Endodermal cell (in vitro differentiated cells): ENCODE data around the gene FFAR4. TPM values are rescaled to one million over a fixed set of nuclear protein-coding genes. Genes with fewer than 3 reads are reported as not detected.

Experiments used
- DNase-seq: peaks from one replicate; pipeline ENCODE4 v3.0.0-alpha.2; 2017
- H3K27ac ChIP-seq: 2 replicates; pipeline ENCODE4 v1.5.1; 2013; ENCODE audit warnings: mild to moderate bottlenecking, low read depth, low read length, moderate library complexity
- H3K27me3 ChIP-seq: 2 replicates; pipeline ENCODE4 v1.6.1; 2013; ENCODE audit warnings: mild to moderate bottlenecking, low read length, moderate library complexity; ENCODE audit not compliant: insufficient read depth, control insufficient read depth, poor library complexity, severe bottlenecking
- H3K36me3 ChIP-seq: 2 replicates; pipeline ENCODE4 v1.7.0; 2013; ENCODE audit warnings: mild to moderate bottlenecking, low read length, moderate library complexity; ENCODE audit not compliant: control insufficient read depth, insufficient read depth
- H3K4me1 ChIP-seq: one replicate; pipeline ENCODE4 v1.7.0; 2013; ENCODE audit warnings: low read length; ENCODE audit not compliant: control insufficient read depth, insufficient read depth
- H3K4me3 ChIP-seq: 2 replicates; pipeline ENCODE4 v1.5.1; 2013; ENCODE audit warnings: mild to moderate bottlenecking, low read length, moderate library complexity
- H3K9ac ChIP-seq: 2 replicates; pipeline ENCODE4 v1.6.1; 2013; ENCODE audit warnings: mild to moderate bottlenecking, low read length, moderate library complexity; ENCODE audit not compliant: poor library complexity, severe bottlenecking; ENCODE audit errors: extremely low read depth
- H3K9me3 ChIP-seq: 2 replicates; pipeline ENCODE4 v1.6.1; 2013; ENCODE audit warnings: mild to moderate bottlenecking, low read length, moderate library complexity; ENCODE audit not compliant: control insufficient read depth
- H3K27ac Mint-ChIP-seq: 2 replicates; pipeline ENCODE4 v1.8.0; 2020; ENCODE audit warnings: mixed read lengths
- H3K27me3 Mint-ChIP-seq: 2 replicates; pipeline ENCODE4 v1.8.0; 2021; ENCODE audit warnings: mild to moderate bottlenecking, mixed read lengths; ENCODE audit not compliant: insufficient read depth
- H3K36me3 Mint-ChIP-seq: 2 replicates; pipeline ENCODE4 v1.8.0; 2020; ENCODE audit warnings: low read depth, mixed read lengths
- H3K4me1 Mint-ChIP-seq: 2 replicates; pipeline ENCODE4 v1.8.0; 2020; ENCODE audit warnings: mixed read lengths
- H3K4me3 Mint-ChIP-seq: 2 replicates; pipeline ENCODE4 v1.8.0; 2020; ENCODE audit warnings: mild to moderate bottlenecking, moderate library complexity, mixed read lengths
- H3K9me3 Mint-ChIP-seq: 2 replicates; pipeline ENCODE4 v1.8.0; 2020; ENCODE audit warnings: mild to moderate bottlenecking, mixed read lengths
- CTCF ChIP-seq: fragments of 200-600 bp; sonication (generic); conservative IDR thresholded peaks from 2 replicates; pipeline ENCODE4 v1.5.0; 2021; ENCODE audit warnings: antibody characterized with exemption, mild to moderate bottlenecking
- WGBS, 2 experiments: methylation state at CpG; one replicate each; pipeline versions ENCODE4 v1.1.5 to v1.1.7; 2013; ENCODE audit warnings: missing lambda C conversion rate in 2 of 2, mixed read lengths in 1 of 2; ENCODE audit not compliant: insufficient coverage in 1 of 2, insufficient read length in 1 of 2; 5-methylcytosine and 5-hydroxymethylcytosine counted together
- total RNA-seq, 2 donors: library from RNA; stranded (reverse); fragmentation: NEBNext Ultra II Directional in 1 of 2; extraction: Animal tissue kit (Norgen Biotek cat#: 25700) in 1 of 2; gene quantifications; 2 replicates in 1 of 2; 3 replicates in 1 of 2; pipeline ENCODE4 v1.2.1, GENCODE V29; 2021

Gene FFAR4
- total RNA-seq, 2 donors from 2014 or later, result not detected

- no peaks in the 10 kb centered on the region for H3K4me1 ChIP-seq
- Mint-ChIP-seq H3K9me3 (no peaks in the 10 kb centered on the region), H3K36me3 (no peaks in the 10 kb centered on the region), H3K27ac (no peak overlapping the region), H3K27me3 (peaks cover 58% of the 10 kb centered on the region), H3K4me1 (peaks cover 14% of the 10 kb centered on the region), H3K4me3 (peak overlapping the region; percentile 56)
- H3K27ac ChIP-seq, result no peak overlapping the region
- no peaks in the 10 kb centered on the region for H3K9me3 ChIP-seq
- peak; percentile 40 for DNase-seq
- H3K27me3 ChIP-seq, result peaks cover 53% of the 10 kb centered on the region
- no peak overlapping the region for H3K9ac ChIP-seq
- no peaks in the 10 kb centered on the region for H3K36me3 ChIP-seq
- no peak for TF ChIP-seq CTCF
- no peak overlapping the region for H3K4me3 ChIP-seq
- 96 to 97% methylated on average over 3 to 4 of the region's 4 CpGs for WGBS, 2 experiments
These were observed 33.3 kb downstream of the FFAR4 start for GRCh38 chr10:93599778-93600177.

- Mint-ChIP-seq H3K27me3 (peaks cover 59% of the 10 kb centered on the region), H3K4me1 (peaks cover 14% of the 10 kb centered on the region), H3K4me3 (peak overlapping the region; percentile 56), H3K27ac (no peak overlapping the region), H3K9me3 (no peaks in the 10 kb centered on the region), H3K36me3 (no peaks in the 10 kb centered on the region)
- no peaks in the 10 kb centered on the region for H3K36me3 ChIP-seq
- no peaks in the 10 kb centered on the region for H3K4me1 ChIP-seq
- no peak overlapping the region for H3K9ac ChIP-seq
- no peak overlapping the region for H3K4me3 ChIP-seq
- no peak overlapping the region for H3K27ac ChIP-seq
- DNase-seq, result peak; percentile 71
- H3K27me3 ChIP-seq, result peaks cover 56% of the 10 kb centered on the region
- H3K9me3 ChIP-seq, result no peaks in the 10 kb centered on the region
- WGBS, 2 experiments, result 25 to 48% methylated on average over 30 to 57 of the region's 60 CpGs
- no peak for TF ChIP-seq CTCF
These were observed 34.1 kb downstream of the FFAR4 start for GRCh38 chr10:93600446-93601145.

DNA sequence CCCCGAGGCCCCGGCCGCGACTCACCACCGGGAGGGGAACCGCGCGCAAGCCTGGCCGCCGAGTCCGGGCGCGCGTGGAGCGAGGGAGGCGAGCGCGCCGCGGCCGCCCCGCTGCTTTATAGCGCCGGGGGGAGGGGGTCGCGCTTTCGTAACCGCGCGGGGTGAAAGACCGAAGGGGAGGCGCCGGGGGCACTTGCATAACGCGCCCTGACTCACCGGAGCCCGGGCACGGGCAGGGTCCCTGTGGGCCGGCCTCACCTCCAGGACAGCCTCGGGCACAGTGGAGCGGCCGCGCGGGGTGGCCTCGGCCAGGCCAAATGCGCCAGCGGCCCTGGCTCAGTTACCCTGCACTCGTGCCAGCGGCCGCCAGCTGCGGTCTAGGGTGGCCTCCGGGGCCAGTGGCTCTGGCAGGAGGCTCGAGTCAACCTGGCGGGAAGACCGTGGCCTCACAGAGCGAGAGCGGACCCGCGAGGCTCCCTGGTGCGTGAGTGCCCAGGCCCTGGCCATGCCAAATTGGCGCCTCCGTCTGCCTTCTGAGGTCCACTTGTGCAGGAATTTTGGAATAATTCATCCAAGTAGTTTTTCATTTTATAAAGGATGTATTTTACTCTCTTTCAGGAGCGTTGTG is 34.8 kb downstream of the FFAR4 start, which contains the start of gene RBP4:
RBP4 (minus strand) TSS at position 90 of the 628 bp plus-strand sequence. CDS start 207 bp downstream, outside the sequence.
- Histone ChIP-seq H3K4me3 (peak within 1 kb of the TSS; percentile 62), H3K9me3 (no peaks in the 10 kb centered on the region), H3K9ac (no peak within 1 kb of the TSS), H3K4me1 (no peaks in the 10 kb centered on the region), H3K27me3 (peaks cover 56% of the 10 kb centered on the region), H3K27ac (no peak within 1 kb of the TSS), H3K36me3 (no peaks in the 10 kb centered on the region)
- peak within 1 kb of the TSS; percentile 56 for H3K4me3 Mint-ChIP-seq
- no peaks in the 10 kb centered on the region for H3K36me3 Mint-ChIP-seq
- H3K27ac Mint-ChIP-seq, result no peak within 1 kb of the TSS
- WGBS, 2 experiments, result 3 to 5% methylated on average over 20 to 63 of the region's 63 CpGs
- peaks cover 65% of the 10 kb centered on the region for H3K27me3 Mint-ChIP-seq
- peaks cover 14% of the 10 kb centered on the region for H3K4me1 Mint-ChIP-seq
- H3K9me3 Mint-ChIP-seq, result no peaks in the 10 kb centered on the region
- DNase-seq, result no peak
- TF ChIP-seq CTCF, result no peak
